GM21381 (cell line): Measurements from ENCODE around the gene SLC39A5.

Experiments used
- ATAC-seq: cut with Tn5 transposase; IDR thresholded peaks from one replicate; pipeline ENCODE4 v1.9.1; 2021; ENCODE audit warnings: mild to moderate bottlenecking, moderate library complexity; ENCODE audit not compliant: unreplicated experiment

Gene SLC39A5

GRCh38 chr12:56212361-56212760 is 17.5 kb upstream of the SLC39A5 start:
- ATAC-seq = no peak

- no peak for ATAC-seq
These were observed 16.0 kb upstream of the SLC39A5 start for GRCh38 chr12:56213878-56214277.

GRCh38 chr12:56216461-56216860 is 13.4 kb upstream of the SLC39A5 start:
- ATAC-seq = no peak

GRCh38 chr12:56219840-56220239 is 10.0 kb upstream of the SLC39A5 start:
- no peak for ATAC-seq

GRCh38 chr12:56220611-56221231 is 9.1 kb upstream of the SLC39A5 start:
- ATAC-seq = no peak

- peak; percentile 17 for ATAC-seq
These were observed 8.6 kb upstream of the SLC39A5 start for GRCh38 chr12:56221232-56221756.

GRCh38 chr12:56221757-56222530 is 7.9 kb upstream of the SLC39A5 start, which contains the start of gene RNF41:
RNF41 (minus strand) TSS chr12:56221922; CDS start chr12:56214047, 7,875 bp downstream.
- ATAC-seq = peak; percentile 76

GRCh38 chr12:56222531-56222895 is 7.3 kb upstream of the SLC39A5 start:
- no peak for ATAC-seq

- ATAC-seq = no peak
These were observed 6.2 kb upstream of the SLC39A5 start for GRCh38 chr12:56223571-56224101.

- ATAC-seq = peak; percentile 74
These were observed 5.6 kb upstream of the SLC39A5 start, which contains the start of gene NABP2 for GRCh38 chr12:56224102-56224701. NABP2 (plus strand) TSS chr12:56224342; CDS start chr12:56224857, 515 bp downstream.

- ATAC-seq = no peak
These were observed 4.9 kb upstream of the SLC39A5 start for GRCh38 chr12:56224954-56225353.

GRCh38 chr12:56229082-56229481 is 769 bp upstream of the SLC39A5 start:
- no peak for ATAC-seq

- ATAC-seq = no peak
These were observed 757 bp downstream of the SLC39A5 start for GRCh38 chr12:56230432-56231183.

GRCh38 chr12:56231184-56231582 is 1.3 kb downstream of the SLC39A5 start:
- ATAC-seq = no peak

GRCh38 chr12:56234746-56235436 is 5.0 kb downstream of the SLC39A5 start:
- no peak for ATAC-seq

GRCh38 chr12:56236091-56236490 is 6.2 kb downstream of the SLC39A5 start:
- no peak for ATAC-seq

GRCh38 chr12:56236985-56237384 is 7.1 kb downstream of the SLC39A5 start:
- no peak for ATAC-seq

- ATAC-seq = no peak
These were observed 7.7 kb downstream of the SLC39A5 start for GRCh38 chr12:56237552-56237951.

- no peak for ATAC-seq
These were observed 11.8 kb downstream of the SLC39A5 start for GRCh38 chr12:56241424-56242303.
